ENCODE results near the gene TBC1D26. TPM values are rescaled to one million over a fixed set of nuclear protein-coding genes. Genes with fewer than 3 reads are reported as not detected.
"Not testable (repeated sequence)": the region's sequence is repeated elsewhere in the genome, so short reads cannot be mapped to it uniquely, and the experiment has no call there.

Gene TBC1D26
- total RNA-seq, 1 donor from 2014 or later, result 3.8 TPM

GRCh38 chr17:15777297-15777696 lies 45.2 kb downstream of the TBC1D26 start:
- Mint-ChIP-seq H3K27ac (no peak overlapping the region), H3K4me3 (no peak overlapping the region)
- DNase-seq (ENCODE audit: low spot score in 2 of 2, unreplicated experiment in 2 of 2), result no peak

GRCh38 chr17:15777717-15778116 lies 45.6 kb downstream of the TBC1D26 start:
- Mint-ChIP-seq H3K4me1 (no peaks in the 10 kb centered on the region), H3K27me3 (ENCODE audit: low read depth) (peaks cover 3% of the 10 kb centered on the region), H3K36me3 (peaks cover 2% of the 10 kb centered on the region), H3K27ac (no peak overlapping the region), H3K9me3 (peaks cover 44% of the 10 kb centered on the region), H3K4me3 (no peak overlapping the region)
- DNase-seq (ENCODE audit: low spot score in 2 of 2, unreplicated experiment in 2 of 2), result no peak
- no peak for TF ChIP-seq CTCF (IDR thresholded peaks at IDR 0.05; ENCODE audit: unreplicated experiment)

More at GRCh38 chr17:15777297-15777696, 45.2 kb downstream of the TBC1D26 start:
- H3K36me3 Mint-ChIP-seq, result peaks cover 2% of the 10 kb centered on the region
- peaks cover 44% of the 10 kb centered on the region for H3K9me3 Mint-ChIP-seq
- H3K27me3 Mint-ChIP-seq (ENCODE audit: low read depth), result peaks cover 3% of the 10 kb centered on the region
- no peaks in the 10 kb centered on the region for H3K4me1 Mint-ChIP-seq
- TF ChIP-seq CTCF (IDR thresholded peaks at IDR 0.05; ENCODE audit: unreplicated experiment), result no peak

- peaks cover 3% of the 10 kb centered on the region for H3K27me3 Mint-ChIP-seq (ENCODE audit: low read depth)
- H3K27ac Mint-ChIP-seq, result no peak overlapping the region
- TF ChIP-seq CTCF (IDR thresholded peaks at IDR 0.05; ENCODE audit: unreplicated experiment), result no peak
- peaks cover 44% of the 10 kb centered on the region for H3K9me3 Mint-ChIP-seq
- no peaks in the 10 kb centered on the region for H3K4me1 Mint-ChIP-seq
- DNase-seq (ENCODE audit: low spot score in 2 of 2, unreplicated experiment in 2 of 2), result no peak
- no peak overlapping the region for H3K4me3 Mint-ChIP-seq
- H3K36me3 Mint-ChIP-seq, result peaks cover 2% of the 10 kb centered on the region
Measured at GRCh38 chr17:15779119-15779518, 47.0 kb downstream of the TBC1D26 start.

- peaks cover under 1% of the 10 kb centered on the region for H3K27me3 Mint-ChIP-seq (ENCODE audit: low read depth)
- peaks cover 40% of the 10 kb centered on the region for H3K9me3 Mint-ChIP-seq
- no peak overlapping the region for H3K27ac Mint-ChIP-seq
- peaks cover 2% of the 10 kb centered on the region for H3K36me3 Mint-ChIP-seq
- DNase-seq (ENCODE audit: low spot score in 2 of 2, unreplicated experiment in 2 of 2), result no peak
- no peak overlapping the region for H3K4me3 Mint-ChIP-seq
- peaks cover 5% of the 10 kb centered on the region for H3K4me1 Mint-ChIP-seq
- TF ChIP-seq CTCF (IDR thresholded peaks at IDR 0.05; ENCODE audit: unreplicated experiment), result no peak
Measured at GRCh38 chr17:15780188-15780587, 48.1 kb downstream of the TBC1D26 start.

GRCh38 chr17:15782866-15783265 lies 50.8 kb downstream of the TBC1D26 start:
- H3K27me3 Mint-ChIP-seq (ENCODE audit: low read depth), result no peaks in the 10 kb centered on the region
- H3K4me3 Mint-ChIP-seq, result no peak overlapping the region
- DNase-seq (ENCODE audit: low spot score in 2 of 2, unreplicated experiment in 2 of 2), result no peak
- peaks cover 2% of the 10 kb centered on the region for H3K36me3 Mint-ChIP-seq
- H3K9me3 Mint-ChIP-seq, result peaks cover 23% of the 10 kb centered on the region
- H3K27ac Mint-ChIP-seq, result no peak overlapping the region
- no peak for TF ChIP-seq CTCF (IDR thresholded peaks at IDR 0.05; ENCODE audit: unreplicated experiment)
- H3K4me1 Mint-ChIP-seq, result peaks cover 10% of the 10 kb centered on the region

- peaks cover 19% of the 10 kb centered on the region for H3K9me3 Mint-ChIP-seq
- no peak overlapping the region for H3K27ac Mint-ChIP-seq
- no peaks in the 10 kb centered on the region for H3K27me3 Mint-ChIP-seq (ENCODE audit: low read depth)
- no peak for TF ChIP-seq CTCF (IDR thresholded peaks at IDR 0.05; ENCODE audit: unreplicated experiment)
- no peak overlapping the region for H3K4me3 Mint-ChIP-seq
- no peak for DNase-seq (ENCODE audit: low spot score in 2 of 2, unreplicated experiment in 2 of 2)
- peaks cover 10% of the 10 kb centered on the region for H3K4me1 Mint-ChIP-seq
- no peaks in the 10 kb centered on the region for H3K36me3 Mint-ChIP-seq
Measured at GRCh38 chr17:15783461-15783860, 51.4 kb downstream of the TBC1D26 start.

- H3K36me3 Mint-ChIP-seq; H3K27me3 Mint-ChIP-seq (ENCODE audit: low read depth); H3K4me1 Mint-ChIP-seq; H3K27ac Mint-ChIP-seq; H3K4me3 Mint-ChIP-seq; DNase-seq (ENCODE audit: low spot score in 2 of 2, unreplicated experiment in 2 of 2): not testable (repeated sequence)
- peaks cover 18% of the 10 kb centered on the region for H3K9me3 Mint-ChIP-seq
Measured at GRCh38 chr17:15784351-15784750, 52.3 kb downstream of the TBC1D26 start.

- peak overlapping the region; percentile 24 for H3K4me3 Mint-ChIP-seq
- H3K27ac Mint-ChIP-seq; H3K36me3 Mint-ChIP-seq; DNase-seq (ENCODE audit: low spot score in 2 of 2, unreplicated experiment in 2 of 2); H3K27me3 Mint-ChIP-seq (ENCODE audit: low read depth); H3K4me1 Mint-ChIP-seq; H3K9me3 Mint-ChIP-seq: not testable (repeated sequence)
Measured at GRCh38 chr17:15787363-15788075, 55.4 kb downstream of the TBC1D26 start.
